Hematopoietic multipotent progenitor cell (in vitro differentiated cells): Measurements from ENCODE around the gene KCNJ16. TPM values are rescaled to one million over a fixed set of nuclear protein-coding genes. Genes with fewer than 3 reads are reported as not detected.

Source experiments
- DNase-seq, 3 donors: peaks; one replicate each; pipeline ENCODE4 v3.0.0-alpha.2; 2011 to 2015; ENCODE audit warnings: low read depth in 2 of 3, low spot score in 2 of 3
- total RNA-seq: library from RNA; depleted of rRNA; stranded (reverse); fragments of >200 nt; gene quantifications from one replicate; pipeline ENCODE4 v1.2.3, GENCODE V29; 2012

The KCNJ16 gene
- total RNA-seq, 1 donor: under 0.01 TPM

GRCh38 chr17:70124723-70125122 is 49.7 kb downstream of the KCNJ16 start:
- DNase-seq: no peak

- DNase-seq: no peak
Measured at GRCh38 chr17:70127221-70127873, 52.3 kb downstream of the KCNJ16 start.

- DNase-seq: no peak
Measured at GRCh38 chr17:70128727-70129238, 53.8 kb downstream of the KCNJ16 start.

GRCh38 chr17:70130289-70130688 is 55.3 kb downstream of the KCNJ16 start:
- no peak for DNase-seq

- DNase-seq: no peak
Measured at GRCh38 chr17:70132505-70132904, 57.5 kb downstream of the KCNJ16 start.

- no peak for DNase-seq
Measured at GRCh38 chr17:70134042-70134441, 59.0 kb downstream of the KCNJ16 start.

GRCh38 chr17:70134777-70135176 is 59.8 kb downstream of the KCNJ16 start:
- no peak for DNase-seq

- no peak for DNase-seq
Measured at GRCh38 chr17:70136131-70136530, 61.1 kb downstream of the KCNJ16 start.

GRCh38 chr17:70137451-70138230 is 62.6 kb downstream of the KCNJ16 start:
- peak in 2 of 3 donors; percentile 26 to 72 for DNase-seq

GRCh38 chr17:70138291-70138865 is 63.4 kb downstream of the KCNJ16 start:
- no peak for DNase-seq

- DNase-seq: no peak
Measured at GRCh38 chr17:70139449-70139993, 64.5 kb downstream of the KCNJ16 start.

GRCh38 chr17:70144260-70144846 is 69.3 kb downstream of the KCNJ16 start:
- DNase-seq: peak in 1 of 3 donors; percentile 48

- no peak for DNase-seq
Measured at GRCh38 chr17:70153210-70153609, 78.2 kb downstream of the KCNJ16 start.

- DNase-seq: no peak
Measured at GRCh38 chr17:70157151-70157550, 82.1 kb downstream of the KCNJ16 start.

- DNase-seq: no peak
Measured at GRCh38 chr17:70158180-70158579, 83.2 kb downstream of the KCNJ16 start.

GRCh38 chr17:70158591-70158990 is 83.6 kb downstream of the KCNJ16 start:
- DNase-seq: no peak

- DNase-seq: no peak
Measured at GRCh38 chr17:70159980-70160379, 85.0 kb downstream of the KCNJ16 start.

- DNase-seq: no peak
Measured at GRCh38 chr17:70161519-70161918, 86.5 kb downstream of the KCNJ16 start.

GRCh38 chr17:70165383-70165782 is 90.4 kb downstream of the KCNJ16 start:
- DNase-seq: no peak

GRCh38 chr17:70166615-70167014 is 91.6 kb downstream of the KCNJ16 start:
- DNase-seq: no peak
